HepG2 (cell line): ENCODE measurements around the gene CUTC. TPM values are rescaled to one million over a fixed set of nuclear protein-coding genes. Genes with fewer than 3 reads are reported as not detected.
A peak's percentile ranks its signal among the peaks of the same experiment; 100 is the strongest.

Source experiments
- DNMT3B ChIP-seq: conservative IDR thresholded peaks from 2 replicates; pipeline ENCODE4 v1.6.1; 2016; ENCODE audit warnings: missing biosample characterization, control low read depth
- KAT7 ChIP-seq: IDR thresholded peaks from 2 replicates; pipeline ENCODE4 v1.6.1; 2018; ENCODE audit warnings: borderline replicate concordance, missing compliant biosample characterization
- KDM5B ChIP-seq: sonication (generic); formaldehyde crosslinking; IDR thresholded peaks from 2 replicates; pipeline ENCODE4 v1.4.0; 2020; ENCODE audit warnings: missing genetic modification reagents, mild to moderate bottlenecking, borderline replicate concordance
- MED1 ChIP-seq: sonication (generic); formaldehyde crosslinking; IDR thresholded peaks from 2 replicates; pipeline ENCODE4 v1.4.0; 2020; ENCODE audit warnings: missing genetic modification reagents
- U2AF2 ChIP-seq: fragments of 200-400 bp; formaldehyde crosslinking; IDR thresholded peaks from 2 replicates; pipeline ENCODE4 v1.6.1; 2017; ENCODE audit warnings: low read depth, mild to moderate bottlenecking, low read length
- ZFP37 ChIP-seq: sonication (generic); formaldehyde crosslinking; IDR thresholded peaks from 2 replicates; pipeline ENCODE4 v1.4.0; 2020; ENCODE audit warnings: missing genetic modification reagents, borderline replicate concordance
- ZNF251 ChIP-seq: sonication (generic); formaldehyde crosslinking; IDR thresholded peaks from 2 replicates; pipeline ENCODE4 v1.9.0; 2021; ENCODE audit warnings: mild to moderate bottlenecking, missing genetic modification reagents
- ZNF335 ChIP-seq: sonication (generic); formaldehyde crosslinking; IDR thresholded peaks from 2 replicates; pipeline ENCODE4 v1.4.0; 2020; ENCODE audit warnings: missing genetic modification reagents
- ZNF33B ChIP-seq: sonication (generic); formaldehyde crosslinking; IDR thresholded peaks from 2 replicates; pipeline ENCODE4 v1.5.1; 2020; ENCODE audit warnings: mild to moderate bottlenecking, missing genetic modification reagents
- ZNF484 ChIP-seq: sonication (generic); formaldehyde crosslinking; IDR thresholded peaks from 2 replicates; pipeline ENCODE4 v1.5.1; 2020; ENCODE audit warnings: mild to moderate bottlenecking, low read depth, missing genetic modification reagents, borderline replicate concordance
- ZNF670 ChIP-seq: sonication (generic); formaldehyde crosslinking; IDR thresholded peaks from 2 replicates; pipeline ENCODE4 v1.8.0; 2022; ENCODE audit warnings: mild to moderate bottlenecking, missing genetic modification reagents, borderline replicate concordance
- polyA plus RNA-seq, 8 experiments: library from polyadenylated mRNA; depleted of rRNA in 3 of 8; stranded (reverse) in 7 of 8; unstranded in 1 of 8; fragments of >200 nt; fragmentation: Illumina TruSeq in 4 of 8; extraction: Trizol in 4 of 8; gene quantifications; 2 replicates each; pipeline versions ENCODE4 v1.2.1 to v1.2.3, GENCODE V29; 2011 to 2016; ENCODE audit warnings: low read depth in 4 of 8, missing spikeins in 1 of 8, mixed read lengths in 1 of 8; ENCODE audit not compliant: insufficient read depth in 1 of 8
- total RNA-seq, 5 experiments: library from RNA; depleted of rRNA; stranded (reverse); fragments of >200 nt; fragmentation: Illumina TruSeq; extraction: Trizol; gene quantifications; 2 replicates each; pipeline ENCODE4 v1.2.3, GENCODE V29; 2016; ENCODE audit warnings: low read depth in 1 of 5
- TF ChIP-seq, protein P1 (sequence below): sonication (generic); formaldehyde crosslinking; IDR thresholded peaks from 2 replicates; pipeline ENCODE4 v1.5.1; 2020; ENCODE audit warnings: missing genetic modification reagents, mild to moderate bottlenecking, borderline replicate concordance
- TF ChIP-seq, protein P2 (sequence below): sonication (generic); formaldehyde crosslinking; IDR thresholded peaks from 2 replicates; pipeline ENCODE4; 2020; ENCODE audit warnings: missing genetic modification reagents, mild to moderate bottlenecking, borderline replicate concordance
- TF ChIP-seq, protein P3 (sequence below): sonication (generic); formaldehyde crosslinking; IDR thresholded peaks from 2 replicates; pipeline ENCODE4 v1.4.0; 2020; ENCODE audit warnings: mild to moderate bottlenecking, missing genetic modification reagents, borderline replicate concordance
- TF ChIP-seq, protein P4 (sequence below): IDR thresholded peaks from 2 replicates; pipeline ENCODE4 v1.6.1; 2016; ENCODE audit warnings: missing compliant biosample characterization, missing genetic modification reagents, borderline replicate concordance
- TF ChIP-seq, protein P5 (sequence below): sonication (generic); formaldehyde crosslinking; IDR thresholded peaks from 2 replicates; pipeline ENCODE4 v1.4.0; 2020; ENCODE audit warnings: missing genetic modification reagents

Gene CUTC
- total and polyA plus RNA-seq, 2 of the 13 experiments (the other 11 are each of a cell fraction or from before 2014, with no cell fraction given) = 22.3 to 25.8 TPM

DNA sequence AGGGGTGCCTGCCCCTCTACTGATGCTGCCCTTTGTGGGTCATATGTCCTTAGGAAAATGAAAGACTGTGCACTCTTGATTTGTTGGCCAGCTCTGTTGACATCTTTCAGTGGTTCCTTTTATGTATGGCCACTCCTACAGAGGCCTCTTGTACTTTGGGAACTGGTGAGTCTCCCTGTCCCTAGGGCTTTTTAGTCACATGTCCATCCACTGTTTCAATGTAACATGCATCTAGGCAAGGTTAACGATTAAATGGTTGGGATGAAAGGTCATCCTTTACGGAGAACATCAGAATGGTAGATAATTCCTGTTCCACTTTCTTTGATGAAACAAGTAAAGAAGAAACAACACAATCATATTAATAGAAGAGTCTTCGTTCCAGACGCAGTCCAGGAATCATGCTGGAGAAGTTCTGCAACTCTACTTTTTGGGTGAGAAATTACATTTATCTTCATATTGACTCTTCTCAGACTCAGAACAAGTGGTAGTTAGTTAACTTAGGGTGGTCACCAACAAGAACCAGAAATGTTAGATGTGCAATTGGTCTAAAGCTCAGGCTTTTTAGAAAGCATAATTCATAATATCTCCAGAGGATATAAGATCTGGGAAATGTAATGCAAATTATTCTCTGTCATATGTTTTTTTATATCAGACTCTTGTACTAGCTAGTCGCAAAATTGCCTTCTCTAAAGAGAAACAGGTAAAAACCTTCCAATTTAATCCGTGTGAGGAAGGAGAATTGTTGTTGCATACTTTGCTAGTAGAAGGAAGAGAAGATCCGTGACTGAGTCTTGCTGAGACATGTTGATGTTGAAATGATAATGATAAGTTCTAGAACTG is 50.6 kb downstream of the CUTC start, which contains the start of gene ABCC2 (continued):
- TF ChIP-seq, protein P1, sequence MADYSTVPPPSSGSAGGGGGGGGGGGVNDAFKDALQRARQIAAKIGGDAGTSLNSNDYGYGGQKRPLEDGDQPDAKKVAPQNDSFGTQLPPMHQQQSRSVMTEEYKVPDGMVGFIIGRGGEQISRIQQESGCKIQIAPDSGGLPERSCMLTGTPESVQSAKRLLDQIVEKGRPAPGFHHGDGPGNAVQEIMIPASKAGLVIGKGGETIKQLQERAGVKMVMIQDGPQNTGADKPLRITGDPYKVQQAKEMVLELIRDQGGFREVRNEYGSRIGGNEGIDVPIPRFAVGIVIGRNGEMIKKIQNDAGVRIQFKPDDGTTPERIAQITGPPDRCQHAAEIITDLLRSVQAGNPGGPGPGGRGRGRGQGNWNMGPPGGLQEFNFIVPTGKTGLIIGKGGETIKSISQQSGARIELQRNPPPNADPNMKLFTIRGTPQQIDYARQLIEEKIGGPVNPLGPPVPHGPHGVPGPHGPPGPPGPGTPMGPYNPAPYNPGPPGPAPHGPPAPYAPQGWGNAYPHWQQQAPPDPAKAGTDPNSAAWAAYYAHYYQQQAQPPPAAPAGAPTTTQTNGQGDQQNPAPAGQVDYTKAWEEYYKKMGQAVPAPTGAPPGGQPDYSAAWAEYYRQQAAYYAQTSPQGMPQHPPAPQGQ (CRISPR knock-in tag) = no peak
- TF ChIP-seq, protein P2, sequence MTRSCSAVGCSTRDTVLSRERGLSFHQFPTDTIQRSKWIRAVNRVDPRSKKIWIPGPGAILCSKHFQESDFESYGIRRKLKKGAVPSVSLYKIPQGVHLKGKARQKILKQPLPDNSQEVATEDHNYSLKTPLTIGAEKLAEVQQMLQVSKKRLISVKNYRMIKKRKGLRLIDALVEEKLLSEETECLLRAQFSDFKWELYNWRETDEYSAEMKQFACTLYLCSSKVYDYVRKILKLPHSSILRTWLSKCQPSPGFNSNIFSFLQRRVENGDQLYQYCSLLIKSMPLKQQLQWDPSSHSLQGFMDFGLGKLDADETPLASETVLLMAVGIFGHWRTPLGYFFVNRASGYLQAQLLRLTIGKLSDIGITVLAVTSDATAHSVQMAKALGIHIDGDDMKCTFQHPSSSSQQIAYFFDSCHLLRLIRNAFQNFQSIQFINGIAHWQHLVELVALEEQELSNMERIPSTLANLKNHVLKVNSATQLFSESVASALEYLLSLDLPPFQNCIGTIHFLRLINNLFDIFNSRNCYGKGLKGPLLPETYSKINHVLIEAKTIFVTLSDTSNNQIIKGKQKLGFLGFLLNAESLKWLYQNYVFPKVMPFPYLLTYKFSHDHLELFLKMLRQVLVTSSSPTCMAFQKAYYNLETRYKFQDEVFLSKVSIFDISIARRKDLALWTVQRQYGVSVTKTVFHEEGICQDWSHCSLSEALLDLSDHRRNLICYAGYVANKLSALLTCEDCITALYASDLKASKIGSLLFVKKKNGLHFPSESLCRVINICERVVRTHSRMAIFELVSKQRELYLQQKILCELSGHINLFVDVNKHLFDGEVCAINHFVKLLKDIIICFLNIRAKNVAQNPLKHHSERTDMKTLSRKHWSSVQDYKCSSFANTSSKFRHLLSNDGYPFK = no peak
- no peak for TF ChIP-seq ZNF670 (CRISPR knock-in tag)
- TF ChIP-seq, protein P3, sequence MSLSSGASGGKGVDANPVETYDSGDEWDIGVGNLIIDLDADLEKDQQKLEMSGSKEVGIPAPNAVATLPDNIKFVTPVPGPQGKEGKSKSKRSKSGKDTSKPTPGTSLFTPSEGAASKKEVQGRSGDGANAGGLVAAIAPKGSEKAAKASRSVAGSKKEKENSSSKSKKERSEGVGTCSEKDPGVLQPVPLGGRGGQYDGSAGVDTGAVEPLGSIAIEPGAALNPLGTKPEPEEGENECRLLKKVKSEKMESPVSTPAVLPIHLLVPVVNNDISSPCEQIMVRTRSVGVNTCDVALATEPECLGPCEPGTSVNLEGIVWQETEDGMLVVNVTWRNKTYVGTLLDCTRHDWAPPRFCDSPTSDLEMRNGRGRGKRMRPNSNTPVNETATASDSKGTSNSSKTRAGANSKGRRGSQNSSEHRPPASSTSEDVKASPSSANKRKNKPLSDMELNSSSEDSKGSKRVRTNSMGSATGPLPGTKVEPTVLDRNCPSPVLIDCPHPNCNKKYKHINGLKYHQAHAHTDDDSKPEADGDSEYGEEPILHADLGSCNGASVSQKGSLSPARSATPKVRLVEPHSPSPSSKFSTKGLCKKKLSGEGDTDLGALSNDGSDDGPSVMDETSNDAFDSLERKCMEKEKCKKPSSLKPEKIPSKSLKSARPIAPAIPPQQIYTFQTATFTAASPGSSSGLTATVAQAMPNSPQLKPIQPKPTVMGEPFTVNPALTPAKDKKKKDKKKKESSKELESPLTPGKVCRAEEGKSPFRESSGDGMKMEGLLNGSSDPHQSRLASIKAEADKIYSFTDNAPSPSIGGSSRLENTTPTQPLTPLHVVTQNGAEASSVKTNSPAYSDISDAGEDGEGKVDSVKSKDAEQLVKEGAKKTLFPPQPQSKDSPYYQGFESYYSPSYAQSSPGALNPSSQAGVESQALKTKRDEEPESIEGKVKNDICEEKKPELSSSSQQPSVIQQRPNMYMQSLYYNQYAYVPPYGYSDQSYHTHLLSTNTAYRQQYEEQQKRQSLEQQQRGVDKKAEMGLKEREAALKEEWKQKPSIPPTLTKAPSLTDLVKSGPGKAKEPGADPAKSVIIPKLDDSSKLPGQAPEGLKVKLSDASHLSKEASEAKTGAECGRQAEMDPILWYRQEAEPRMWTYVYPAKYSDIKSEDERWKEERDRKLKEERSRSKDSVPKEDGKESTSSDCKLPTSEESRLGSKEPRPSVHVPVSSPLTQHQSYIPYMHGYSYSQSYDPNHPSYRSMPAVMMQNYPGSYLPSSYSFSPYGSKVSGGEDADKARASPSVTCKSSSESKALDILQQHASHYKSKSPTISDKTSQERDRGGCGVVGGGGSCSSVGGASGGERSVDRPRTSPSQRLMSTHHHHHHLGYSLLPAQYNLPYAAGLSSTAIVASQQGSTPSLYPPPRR = no peak; the same call in 1 of the 2 replicates
- TF ChIP-seq, protein P4, sequence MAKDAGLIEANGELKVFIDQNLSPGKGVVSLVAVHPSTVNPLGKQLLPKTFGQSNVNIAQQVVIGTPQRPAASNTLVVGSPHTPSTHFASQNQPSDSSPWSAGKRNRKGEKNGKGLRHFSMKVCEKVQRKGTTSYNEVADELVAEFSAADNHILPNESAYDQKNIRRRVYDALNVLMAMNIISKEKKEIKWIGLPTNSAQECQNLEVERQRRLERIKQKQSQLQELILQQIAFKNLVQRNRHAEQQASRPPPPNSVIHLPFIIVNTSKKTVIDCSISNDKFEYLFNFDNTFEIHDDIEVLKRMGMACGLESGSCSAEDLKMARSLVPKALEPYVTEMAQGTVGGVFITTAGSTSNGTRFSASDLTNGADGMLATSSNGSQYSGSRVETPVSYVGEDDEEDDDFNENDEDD (CRISPR knock-in tag) = 0 out of 2 replicates have a peak, but pooled peaks have one; percentile 26
- no peak for TF ChIP-seq ZNF33B (CRISPR knock-in tag)
- TF ChIP-seq KAT7 (CRISPR knock-in tag) = no peak; the same call in 1 of the 2 replicates
- TF ChIP-seq U2AF2 = no peak
- TF ChIP-seq DNMT3B (CRISPR knock-in tag) = peak; percentile 70; the same call in 1 of the 2 replicates
- TF ChIP-seq ZNF484 (CRISPR knock-in tag) = no peak
- TF ChIP-seq ZFP37 = no peak
- no peak for TF ChIP-seq ZNF251 (CRISPR knock-in tag)
- TF ChIP-seq, protein P5, sequence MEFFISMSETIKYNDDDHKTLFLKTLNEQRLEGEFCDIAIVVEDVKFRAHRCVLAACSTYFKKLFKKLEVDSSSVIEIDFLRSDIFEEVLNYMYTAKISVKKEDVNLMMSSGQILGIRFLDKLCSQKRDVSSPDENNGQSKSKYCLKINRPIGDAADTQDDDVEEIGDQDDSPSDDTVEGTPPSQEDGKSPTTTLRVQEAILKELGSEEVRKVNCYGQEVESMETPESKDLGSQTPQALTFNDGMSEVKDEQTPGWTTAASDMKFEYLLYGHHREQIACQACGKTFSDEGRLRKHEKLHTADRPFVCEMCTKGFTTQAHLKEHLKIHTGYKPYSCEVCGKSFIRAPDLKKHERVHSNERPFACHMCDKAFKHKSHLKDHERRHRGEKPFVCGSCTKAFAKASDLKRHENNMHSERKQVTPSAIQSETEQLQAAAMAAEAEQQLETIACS (CRISPR knock-in tag) = no peak
- TF ChIP-seq KDM5B (CRISPR knock-in tag) = no peak
- TF ChIP-seq MED1 (CRISPR knock-in tag) = peak; percentile 88
- TF ChIP-seq ZNF335 (CRISPR knock-in tag) = peak; percentile 76; the same call in 1 of the 2 replicates
